Liver (tissue), 3 donors: ENCODE results near the gene DYNC2LI1.

Experiments used
- CTCF ChIP-seq: fragments of 150-350 bp; IDR thresholded peaks from 2 replicates; pipeline ENCODE4 v1.5.1; 2017; ENCODE audit warnings: improper control_type of control experiment, low read depth, low read length; ENCODE audit not compliant: missing input control
- EGR1 ChIP-seq, 2 donors: IDR thresholded peaks; 2 replicates each; pipeline ENCODE4 v1.6.1; 2016 to 2018; ENCODE audit warnings: antibody characterized with exemption in 2 of 2, low read depth in 2 of 2
- FOXA2 ChIP-seq: IDR thresholded peaks from 2 replicates; pipeline ENCODE4 v1.6.1; 2016; ENCODE audit warnings: antibody characterized with exemption
- GABPA ChIP-seq, 2 donors: IDR thresholded peaks in 1 of 2; conservative IDR thresholded peaks in 1 of 2; 2 replicates each; pipeline ENCODE4 v1.6.1; 2016; ENCODE audit warnings: antibody characterized with exemption in 2 of 2, mild to moderate bottlenecking in 1 of 2, moderate library complexity in 1 of 2
- HNF4G ChIP-seq: IDR thresholded peaks from 2 replicates; pipeline ENCODE4 v1.6.1; 2016; ENCODE audit warnings: antibody characterized with exemption
- JUND ChIP-seq, 2 donors: IDR thresholded peaks; 2 replicates each; pipeline ENCODE4 v1.6.1; 2016; ENCODE audit warnings: antibody characterized with exemption in 2 of 2
- RAD21 ChIP-seq, 2 donors: IDR thresholded peaks; 2 replicates each; pipeline ENCODE4 v1.6.1; 2016; ENCODE audit warnings: antibody characterized with exemption in 2 of 2, mild to moderate bottlenecking in 2 of 2
- REST ChIP-seq: IDR thresholded peaks from 2 replicates; pipeline ENCODE4 v1.6.1; 2016; ENCODE audit warnings: antibody characterized with exemption, mild to moderate bottlenecking
- RXRA ChIP-seq, 2 donors: IDR thresholded peaks; 2 replicates each; pipeline ENCODE4 v1.6.1; 2017 to 2018; ENCODE audit warnings: antibody characterized with exemption in 2 of 2, mild to moderate bottlenecking in 1 of 2
- TAF1 ChIP-seq: conservative IDR thresholded peaks from 2 replicates; pipeline ENCODE4 v1.6.1; 2016; ENCODE audit warnings: antibody characterized with exemption, mild to moderate bottlenecking
- YY1 ChIP-seq: IDR thresholded peaks from 2 replicates; pipeline ENCODE4 v1.6.1; 2016; ENCODE audit warnings: antibody characterized with exemption, mild to moderate bottlenecking
- ZBTB33 ChIP-seq: IDR thresholded peaks from 2 replicates; pipeline ENCODE4 v1.6.1; 2016; ENCODE audit warnings: antibody characterized with exemption
- TF ChIP-seq, protein P1 (sequence below): IDR thresholded peaks from 2 replicates; pipeline ENCODE4 v1.6.1; 2016; ENCODE audit warnings: antibody characterized with exemption
- donor health status: healthy.
- donor health status: healthy.

GRCh38 chr2:43852196-43852730, 78.4 kb downstream of the DYNC2LI1 start:
- no peak for TF ChIP-seq EGR1 (IDR thresholded peaks at IDR 0.05; ENCODE audit: low read depth in 2 of 2)
- no peak for TF ChIP-seq CTCF
- no peak for TF ChIP-seq HNF4G
- no peak for TF ChIP-seq RAD21 (IDR thresholded peaks at IDR 0.05)
- TF ChIP-seq ZBTB33, result no peak
- TF ChIP-seq TAF1, result no peak
- no peak for TF ChIP-seq YY1
- TF ChIP-seq REST, result no peak
- no peak for TF ChIP-seq GABPA (IDR thresholded peaks at IDR 0.05 in 1 of 2, conservative IDR thresholded peaks at IDR 0.05 in 1 of 2)
- no peak for TF ChIP-seq FOXA2
- no peak for TF ChIP-seq JUND (IDR thresholded peaks at IDR 0.05)
- TF ChIP-seq RXRA (IDR thresholded peaks at IDR 0.05), result no peak
- TF ChIP-seq, protein P1, sequence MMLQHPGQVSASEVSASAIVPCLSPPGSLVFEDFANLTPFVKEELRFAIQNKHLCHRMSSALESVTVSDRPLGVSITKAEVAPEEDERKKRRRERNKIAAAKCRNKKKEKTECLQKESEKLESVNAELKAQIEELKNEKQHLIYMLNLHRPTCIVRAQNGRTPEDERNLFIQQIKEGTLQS, result no peak
